HG03103 (cell line): Measurements from ENCODE around the gene REXO5.
"Not testable (repeated sequence)": the region's sequence is repeated elsewhere in the genome, so short reads cannot be mapped to it uniquely, and the experiment has no call there.

ENCODE experiments used
- ATAC-seq: cut with Tn5 transposase; IDR thresholded peaks from one replicate; pipeline ENCODE4 v1.9.1; 2021; ENCODE audit warnings: low read depth; ENCODE audit not compliant: unreplicated experiment

REXO5 gene

GRCh38 chr16:20846030-20846429, 39.7 kb downstream of the REXO5 start:
- no peak for ATAC-seq

- ATAC-seq = no peak
Measured at GRCh38 chr16:20846551-20846950, 40.2 kb downstream of the REXO5 start.

- ATAC-seq = no peak
Measured at GRCh38 chr16:20847550-20847949, 41.2 kb downstream of the REXO5 start.

DNA sequence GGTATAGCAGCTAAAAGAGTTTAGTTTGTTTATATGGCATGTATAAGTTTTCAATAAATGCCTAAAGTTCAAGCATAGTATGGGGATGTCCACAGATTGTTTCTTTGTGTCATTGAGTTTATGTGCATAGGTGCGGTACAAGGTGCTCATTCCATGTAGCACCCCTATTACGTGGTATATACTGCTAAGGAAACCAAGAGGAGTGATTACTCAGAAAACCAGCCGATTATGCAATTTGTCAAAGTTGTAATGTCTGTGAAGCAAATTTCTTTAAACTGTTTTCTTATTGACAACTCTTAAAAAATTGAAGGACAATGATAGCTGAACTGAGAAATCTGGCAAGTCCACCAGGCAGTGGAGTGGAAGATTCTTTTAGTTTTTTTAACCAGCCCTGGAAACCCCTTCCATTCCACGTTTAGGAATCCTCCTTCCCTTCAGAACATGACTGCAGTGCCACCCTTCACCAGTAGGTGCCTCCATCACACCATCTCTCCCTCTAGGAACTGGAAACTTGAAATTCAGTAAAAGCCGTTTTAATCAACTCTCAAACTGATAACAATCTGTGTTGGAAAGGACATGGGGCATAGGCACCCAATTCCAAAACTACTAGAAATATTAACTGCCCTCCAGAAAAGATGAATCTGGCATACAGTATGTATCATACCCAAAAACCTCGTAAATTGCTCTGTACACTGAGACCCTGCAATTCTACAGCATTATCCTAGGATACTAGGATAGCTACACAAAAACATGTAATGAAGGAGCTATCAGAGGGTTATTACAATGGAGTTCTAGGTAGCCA, 43.5 kb downstream of the REXO5 start:
- no peak for ATAC-seq

GRCh38 chr16:20850981-20851380, 44.7 kb downstream of the REXO5 start:
- ATAC-seq = no peak

DNA sequence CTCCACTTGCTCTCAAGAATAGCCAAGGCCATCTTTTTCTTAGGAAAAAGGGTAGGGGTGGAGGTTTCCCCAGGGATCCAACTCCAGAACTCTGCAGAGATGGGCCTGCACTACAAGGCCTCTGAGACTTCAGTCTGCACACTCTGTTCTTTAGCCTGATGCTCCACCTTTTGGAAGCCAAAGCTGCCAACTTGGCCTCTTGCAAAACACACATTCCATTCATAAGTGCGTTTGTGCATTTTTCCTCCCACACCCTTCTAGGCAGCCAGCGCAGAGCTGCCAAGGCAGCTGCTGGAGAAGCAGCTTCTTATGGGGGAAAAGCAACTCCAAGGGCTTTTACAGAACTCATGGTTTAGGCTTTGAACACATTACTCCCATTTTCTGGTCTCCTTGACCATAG, 45.3 kb downstream of the REXO5 start:
- no peak for ATAC-seq

DNA sequence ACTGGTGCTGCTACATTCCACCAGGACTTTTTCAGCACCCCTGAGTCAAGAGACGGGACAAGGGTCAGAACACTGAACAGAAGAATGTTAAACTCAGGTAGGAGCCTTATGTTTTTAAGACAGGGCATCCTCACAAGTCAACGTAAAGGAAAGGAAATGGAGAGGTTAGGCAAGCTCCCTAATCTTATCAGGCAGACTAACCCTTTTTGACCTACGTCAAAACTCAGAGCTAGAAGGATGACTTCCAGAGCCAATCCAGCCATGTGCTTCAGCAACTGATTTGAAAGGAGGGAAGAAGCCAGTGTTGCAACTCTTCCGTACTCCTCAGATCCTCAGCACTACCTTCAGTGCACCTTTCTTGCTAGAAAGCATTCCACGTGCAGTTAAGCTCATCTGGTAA, 46.8 kb downstream of the REXO5 start:
- no peak for ATAC-seq

GRCh38 chr16:20853981-20854620, 47.8 kb downstream of the REXO5 start:
- ATAC-seq = no peak

- ATAC-seq = no peak
Measured at GRCh38 chr16:20854963-20855362, 48.6 kb downstream of the REXO5 start.

GRCh38 chr16:20857281-20857680, 51.0 kb downstream of the REXO5 start:
- ATAC-seq = no peak

GRCh38 chr16:20859229-20859628, 52.9 kb downstream of the REXO5 start:
- ATAC-seq = no peak

DNA sequence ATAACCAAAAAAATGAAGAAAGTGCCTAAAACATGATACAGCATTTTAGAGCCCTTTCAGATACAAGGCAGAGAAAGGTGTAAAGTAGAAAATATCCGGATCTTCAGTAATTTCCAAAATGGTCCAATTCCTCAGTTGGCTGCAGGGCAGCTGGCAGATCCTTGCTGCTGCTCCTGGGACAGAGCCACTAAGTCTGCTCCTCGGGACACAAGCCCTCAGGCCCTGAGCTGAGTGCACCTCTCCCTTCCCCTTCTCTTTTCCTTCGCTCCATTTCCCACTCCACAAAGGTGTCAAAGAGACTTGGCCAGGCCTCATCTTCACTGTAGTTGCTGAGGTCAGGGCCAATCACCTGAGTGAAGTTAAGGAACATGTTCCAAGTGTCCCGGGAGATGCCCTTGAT, 53.4 kb downstream of the REXO5 start:
- no peak for ATAC-seq

DNA sequence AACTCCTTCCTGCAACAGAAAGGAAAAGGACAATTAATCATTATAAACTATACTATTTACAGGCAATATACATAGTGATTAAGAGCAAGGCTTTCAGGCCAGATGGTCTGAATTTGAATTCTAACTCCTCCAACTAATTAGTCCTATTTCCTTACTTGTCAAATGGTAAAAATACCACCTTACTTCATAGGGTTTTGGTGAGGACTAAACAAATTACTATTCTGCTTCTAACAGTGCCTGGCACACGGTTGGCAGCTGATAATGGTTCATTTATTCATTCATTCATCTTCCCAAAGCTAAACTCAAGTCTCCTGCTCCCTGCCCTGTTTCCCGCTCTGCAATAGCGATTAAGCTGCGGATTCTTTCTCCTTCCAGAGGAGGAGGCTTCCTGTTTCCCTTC, 54.0 kb downstream of the REXO5 start:
- ATAC-seq = no peak

- ATAC-seq = not testable (repeated sequence)
Measured at GRCh38 chr16:20860995-20861394, 54.7 kb downstream of the REXO5 start.

- no peak for ATAC-seq
Measured at GRCh38 chr16:20862162-20862960, 56.0 kb downstream of the REXO5 start.

DNA sequence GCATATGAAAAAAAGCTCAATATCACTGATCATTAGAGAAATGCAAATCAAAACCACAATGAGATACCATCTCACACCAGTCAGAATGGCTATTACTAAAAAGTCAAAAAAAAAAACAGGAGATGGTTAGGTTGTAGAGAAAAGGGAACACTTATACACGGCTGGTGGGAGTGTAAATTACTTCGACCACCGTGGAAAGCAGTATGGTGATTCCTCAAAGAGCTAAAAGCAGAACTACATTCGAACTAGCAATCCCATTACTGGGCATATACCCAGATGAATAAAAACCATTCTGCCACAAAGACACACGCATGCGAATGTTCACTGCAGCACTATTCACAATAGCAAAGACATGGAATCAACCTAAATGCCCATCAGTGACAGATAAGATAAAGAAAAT, 58.0 kb downstream of the REXO5 start:
- not testable (repeated sequence) for ATAC-seq

DNA sequence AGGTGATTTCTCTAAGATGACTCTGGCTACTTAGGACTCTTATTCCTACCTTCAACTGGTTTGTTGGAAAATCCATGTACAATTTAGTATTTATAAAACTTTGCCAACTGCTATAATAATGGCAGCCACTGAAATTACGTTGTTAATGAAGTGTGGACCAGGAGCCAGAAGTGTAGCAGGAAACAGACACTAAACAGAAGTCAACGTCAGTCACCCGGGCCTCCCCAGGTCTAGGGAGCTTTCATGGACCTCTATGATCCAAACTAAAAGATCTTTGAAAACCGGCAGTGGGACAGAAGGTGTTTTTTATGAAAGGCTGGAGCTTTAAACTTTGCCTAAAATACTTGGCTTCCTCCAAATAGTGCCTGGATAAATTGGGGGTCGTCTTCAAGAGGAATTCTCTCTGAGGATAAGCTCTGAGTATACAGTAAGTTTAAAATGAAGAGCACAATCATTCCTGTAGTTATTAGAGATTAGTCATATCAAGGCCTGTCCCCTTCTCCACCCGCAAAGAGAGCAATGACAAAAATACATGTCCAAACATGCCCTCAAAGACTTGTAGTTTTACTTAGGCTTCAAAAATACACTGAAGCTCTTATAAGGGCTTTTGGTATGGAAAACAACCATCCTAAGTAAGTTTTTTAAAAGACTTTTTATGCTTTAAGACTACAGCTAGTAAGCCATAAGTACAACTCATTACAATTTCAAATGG, 59.2 kb downstream of the REXO5 start:
- peak; percentile 56 for ATAC-seq

DNA sequence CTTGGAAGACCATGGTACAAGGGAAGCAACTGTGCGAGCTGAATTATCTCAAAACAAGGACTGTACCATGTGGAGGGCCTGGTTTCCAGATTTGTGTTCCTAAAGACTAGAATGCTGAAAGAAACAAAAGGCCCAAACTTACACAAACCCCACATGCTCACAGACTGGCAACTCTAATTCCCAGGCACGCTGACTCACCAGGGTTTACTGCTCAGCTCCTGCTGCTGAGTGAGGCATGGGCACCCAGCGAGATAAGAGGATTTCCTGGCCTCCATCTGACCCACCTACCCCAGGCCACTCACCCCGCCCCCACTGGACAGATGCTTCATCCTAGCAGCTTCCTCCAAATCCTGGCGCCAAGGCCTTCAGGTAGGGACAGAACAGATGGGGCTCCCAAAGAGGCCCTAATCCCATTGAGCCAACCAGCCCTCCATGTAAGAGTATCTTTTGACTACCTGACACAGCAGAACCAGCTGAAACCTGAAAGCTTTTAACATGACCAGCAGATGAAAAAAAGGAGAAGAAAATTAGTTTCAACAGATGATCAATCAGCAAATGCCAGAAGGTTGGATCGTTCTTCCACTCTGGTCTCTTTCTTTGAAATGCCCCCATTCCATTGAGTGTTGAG, 59.9 kb downstream of the REXO5 start:
- no peak for ATAC-seq

DNA sequence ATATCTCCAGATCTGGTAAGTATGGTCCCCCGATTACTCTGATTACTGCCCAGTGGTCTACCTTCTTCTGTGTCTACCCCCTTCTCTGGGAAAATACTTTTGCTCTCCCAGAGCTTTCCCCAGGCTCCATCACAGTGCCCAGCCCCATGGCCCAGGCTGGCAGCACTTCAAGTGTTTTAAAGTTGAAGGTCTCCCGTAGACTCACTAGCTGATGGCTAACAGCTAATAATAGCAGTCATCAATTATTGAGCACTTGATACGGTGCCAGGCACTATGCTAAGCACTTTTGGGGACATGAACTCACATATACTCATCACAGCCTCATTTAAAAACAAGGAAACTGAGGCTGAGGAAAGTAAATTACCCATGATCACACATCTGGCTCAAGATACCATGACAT, 60.5 kb downstream of the REXO5 start:
- ATAC-seq = no peak

- ATAC-seq = no peak
Measured at GRCh38 chr16:20867585-20867984, 61.3 kb downstream of the REXO5 start.
